HG03460 (cell line): ENCODE measurements around the gene HOXC9.

Experiments
- ATAC-seq: cut with Tn5 transposase; IDR thresholded peaks from one replicate; pipeline ENCODE4 v1.9.1; 2021; ENCODE audit not compliant: unreplicated experiment

HOXC9 gene

GRCh38 chr12:53986686-53987483 lies 13.1 kb upstream of the HOXC9 start:
- ATAC-seq = no peak

DNA sequence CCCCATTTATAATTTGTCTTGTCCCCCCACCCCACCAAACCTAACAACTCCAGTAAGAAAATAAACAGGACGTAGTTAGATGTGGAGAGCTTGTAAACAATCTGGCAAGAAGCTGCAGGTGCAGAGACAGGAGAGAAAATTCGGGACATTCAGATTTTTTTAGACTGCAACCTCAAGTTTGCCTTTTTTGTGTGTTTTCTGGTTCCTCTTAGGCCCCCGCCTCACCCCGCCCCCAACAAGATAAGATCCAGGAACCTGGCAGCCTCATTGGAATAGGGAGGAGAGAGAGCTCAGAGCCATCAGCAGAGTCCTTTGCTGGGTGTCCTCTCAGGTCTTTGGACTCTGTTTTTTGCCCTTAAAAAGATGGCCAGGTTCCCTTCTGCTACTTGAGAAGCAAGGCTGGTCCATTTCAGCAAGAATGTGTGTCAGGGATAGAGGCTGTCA lies 12.2 kb upstream of the HOXC9 start:
- ATAC-seq = no peak

DNA sequence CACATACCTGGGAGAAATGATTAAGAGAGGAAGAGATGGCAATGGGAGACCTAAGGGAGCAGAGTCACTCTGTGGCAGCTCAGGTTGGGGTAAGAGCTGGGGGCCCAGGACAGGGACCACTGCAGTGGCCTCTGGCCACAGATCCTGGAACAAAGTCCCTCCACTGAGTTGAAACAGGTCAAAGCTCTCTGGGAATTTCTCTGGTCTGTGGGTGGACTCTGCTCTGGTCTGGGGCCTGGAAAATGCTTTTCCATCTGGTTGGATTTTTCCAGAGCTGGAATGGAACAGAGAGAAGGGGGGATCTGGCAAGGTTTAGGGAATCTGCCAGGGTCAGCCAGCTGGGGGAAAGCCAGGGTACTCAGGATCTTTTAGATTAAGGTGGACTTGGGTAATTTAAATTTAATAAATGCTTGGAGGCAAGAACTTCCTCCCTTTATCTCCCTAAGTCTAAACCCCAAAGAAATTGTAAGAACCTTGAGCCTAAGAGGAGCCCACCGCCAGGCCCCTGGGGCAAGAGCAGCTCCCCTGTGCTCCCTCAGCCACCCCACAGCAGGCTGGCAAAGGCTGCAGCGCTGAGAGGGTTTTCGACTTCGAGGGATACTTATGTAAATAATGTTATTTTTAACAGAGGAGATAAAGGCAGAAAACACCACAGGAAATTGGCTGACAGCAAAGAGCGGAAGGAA lies 11.3 kb upstream of the HOXC9 start:
- no peak for ATAC-seq

GRCh38 chr12:53989227-53990113 lies 10.5 kb upstream of the HOXC9 start:
- ATAC-seq = no peak

DNA sequence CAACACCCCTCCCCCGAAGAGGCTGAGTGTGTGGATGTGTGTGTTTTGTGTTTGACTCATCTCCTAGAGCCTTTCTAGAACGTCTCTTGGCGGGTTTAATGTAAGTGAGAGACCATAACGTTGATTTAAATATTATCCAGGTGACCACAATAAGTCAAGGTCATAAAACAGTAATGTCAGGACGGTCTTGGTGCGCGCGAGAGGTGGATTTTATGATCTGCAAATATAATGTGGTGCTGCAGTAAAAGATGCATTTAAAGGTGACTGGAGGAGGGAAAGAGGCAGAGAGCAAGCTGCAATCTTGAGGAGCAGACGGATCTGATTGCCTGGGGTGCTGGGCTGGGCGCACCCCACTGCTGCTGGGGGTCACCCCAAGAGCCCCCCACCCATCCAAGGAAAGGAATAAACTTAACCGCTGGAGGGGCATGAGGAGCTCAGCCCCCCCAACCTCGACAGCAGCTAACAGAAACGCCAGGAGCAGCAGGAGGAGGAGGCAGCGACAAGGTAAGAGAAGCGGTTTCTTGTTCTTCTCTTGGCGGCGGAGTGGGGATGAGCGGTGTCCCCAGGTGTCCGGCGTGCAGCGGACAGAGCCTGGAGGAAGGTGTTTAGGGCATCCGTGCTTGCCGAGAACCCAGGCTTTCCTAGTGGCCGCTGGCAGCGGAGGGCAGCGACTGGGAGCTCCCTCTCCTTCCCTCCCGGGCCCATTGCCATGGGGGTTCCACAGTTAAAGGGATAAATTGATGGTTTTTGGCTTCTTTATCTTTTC lies 9.5 kb upstream of the HOXC9 start:
- no peak for ATAC-seq

DNA sequence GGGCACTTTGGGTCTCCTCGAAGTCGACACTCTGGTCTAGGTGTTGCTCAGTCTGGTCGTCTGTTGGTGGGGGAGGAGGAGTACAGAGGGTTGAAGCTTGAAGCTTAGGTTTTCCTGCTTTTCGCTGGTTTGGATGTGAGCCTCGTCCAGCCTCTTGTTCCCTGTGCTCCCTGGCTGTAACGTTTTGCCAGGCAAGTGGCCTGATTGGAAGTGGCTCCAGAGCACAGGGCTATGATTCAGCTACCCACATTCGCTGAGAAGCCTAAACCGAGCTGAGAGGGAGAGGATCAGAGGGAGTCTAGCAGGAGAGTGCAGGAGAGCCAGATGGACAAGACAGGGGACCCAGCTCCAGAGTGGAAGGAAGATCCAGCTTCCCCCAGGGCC lies 8.9 kb upstream of the HOXC9 start:
- ATAC-seq = no peak

GRCh38 chr12:53992377-53992889 lies 7.5 kb upstream of the HOXC9 start:
- no peak for ATAC-seq

- ATAC-seq = no peak
Observed at GRCh38 chr12:53993162-53994008, 6.6 kb upstream of the HOXC9 start.

- ATAC-seq = no peak
Observed at GRCh38 chr12:53994009-53994263, 6.0 kb upstream of the HOXC9 start.

DNA sequence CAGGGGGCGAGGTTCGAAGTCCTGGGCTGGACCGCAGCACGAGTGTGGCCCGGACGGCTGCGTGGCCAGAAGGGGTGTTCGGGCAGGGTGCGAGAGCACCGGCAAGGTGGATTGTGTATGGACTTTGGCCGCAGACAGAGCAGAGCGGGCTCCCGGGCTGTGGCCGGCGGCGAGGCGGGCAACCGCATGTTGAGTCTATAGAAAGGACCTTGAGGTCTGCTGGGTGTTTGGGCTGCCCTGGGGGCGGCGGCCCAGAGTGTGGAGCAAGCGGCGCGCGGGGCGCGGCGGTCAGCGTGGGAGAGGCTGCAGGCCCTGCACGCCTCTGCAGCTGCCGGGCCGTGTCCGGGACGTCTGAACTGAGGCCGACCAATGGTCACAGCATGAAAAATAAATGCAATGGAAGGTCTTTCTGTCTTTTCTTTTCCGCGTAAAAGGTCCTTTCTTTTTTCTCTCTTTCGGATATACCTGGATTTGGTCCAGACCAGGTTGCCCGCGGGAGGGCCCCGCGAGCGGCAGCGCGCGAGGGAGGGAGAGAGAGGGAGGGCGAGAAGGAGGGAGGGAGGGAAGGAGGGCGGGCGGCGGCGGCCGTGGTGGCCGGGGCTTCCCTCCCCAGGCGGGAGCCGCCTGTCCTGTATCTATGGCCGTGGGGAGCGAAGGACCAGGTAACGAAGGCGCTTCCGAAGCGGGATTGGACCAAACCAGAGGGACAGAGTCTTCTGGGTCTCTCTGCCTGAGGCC lies 5.5 kb upstream of the HOXC9 start:
- no peak for ATAC-seq

DNA sequence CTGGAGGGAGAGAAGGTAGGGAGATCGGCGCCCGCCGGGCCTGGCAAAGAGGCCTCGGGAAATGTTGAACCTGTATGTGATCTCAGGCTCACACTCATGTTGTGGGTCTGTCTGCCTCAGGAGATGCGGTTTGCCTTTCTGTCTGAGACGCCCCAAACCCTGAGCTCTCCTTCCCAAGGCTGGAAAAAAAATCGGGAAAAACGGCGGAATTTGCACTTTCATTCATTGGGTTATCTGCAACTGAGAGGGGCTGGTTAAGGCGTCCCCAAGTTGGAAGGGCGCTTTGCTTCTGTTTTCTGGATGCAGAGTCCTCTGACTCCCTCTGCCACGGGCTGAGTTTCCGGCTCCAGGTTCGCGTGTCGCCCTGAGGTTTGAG lies 5.0 kb upstream of the HOXC9 start:
- no peak for ATAC-seq

DNA sequence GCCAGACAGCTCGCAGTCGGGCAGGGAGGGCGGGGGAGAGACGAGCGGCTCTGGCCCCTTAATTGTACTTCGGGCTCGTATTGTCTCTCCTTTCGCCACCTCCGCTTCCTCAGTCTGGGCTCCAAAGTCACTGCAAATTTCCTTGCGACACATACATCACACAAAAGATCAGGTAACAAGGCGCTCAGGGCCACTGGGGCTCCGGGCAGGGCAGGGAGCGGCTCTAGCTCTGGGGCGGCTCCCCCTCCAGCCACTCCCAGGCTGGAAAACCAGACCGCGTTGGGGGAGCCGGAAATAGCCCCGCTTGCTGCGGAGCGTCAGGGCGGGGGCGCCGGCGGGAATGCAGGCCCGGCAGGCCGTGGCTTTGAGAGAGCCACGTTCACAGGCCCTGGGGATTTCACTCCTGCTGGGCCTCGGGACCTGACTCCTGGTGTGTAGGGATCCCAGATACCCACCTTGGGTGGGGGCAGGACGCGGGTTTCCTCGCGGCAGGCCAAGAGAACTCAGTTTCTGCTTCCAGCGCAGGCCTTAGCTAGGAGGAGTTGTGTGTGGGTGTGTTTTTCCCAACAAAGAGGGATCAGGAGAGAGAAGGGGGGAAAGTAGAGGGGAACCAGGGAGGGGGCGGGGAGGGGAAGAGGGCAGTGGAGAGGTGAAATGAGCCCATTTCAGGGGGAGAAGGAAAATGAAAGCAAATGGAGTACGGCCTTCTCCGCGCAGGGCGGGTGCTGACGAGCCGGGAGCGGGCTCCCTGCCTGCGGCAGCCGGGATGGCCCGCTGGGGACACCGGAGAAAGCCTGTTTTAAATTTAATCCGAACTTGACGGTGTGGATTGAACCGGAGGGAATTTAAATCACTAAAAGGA lies 4.4 kb upstream of the HOXC9 start:
- ATAC-seq = no peak

GRCh38 chr12:53996240-53997203 lies 3.4 kb upstream of the HOXC9 start:
- no peak for ATAC-seq

DNA sequence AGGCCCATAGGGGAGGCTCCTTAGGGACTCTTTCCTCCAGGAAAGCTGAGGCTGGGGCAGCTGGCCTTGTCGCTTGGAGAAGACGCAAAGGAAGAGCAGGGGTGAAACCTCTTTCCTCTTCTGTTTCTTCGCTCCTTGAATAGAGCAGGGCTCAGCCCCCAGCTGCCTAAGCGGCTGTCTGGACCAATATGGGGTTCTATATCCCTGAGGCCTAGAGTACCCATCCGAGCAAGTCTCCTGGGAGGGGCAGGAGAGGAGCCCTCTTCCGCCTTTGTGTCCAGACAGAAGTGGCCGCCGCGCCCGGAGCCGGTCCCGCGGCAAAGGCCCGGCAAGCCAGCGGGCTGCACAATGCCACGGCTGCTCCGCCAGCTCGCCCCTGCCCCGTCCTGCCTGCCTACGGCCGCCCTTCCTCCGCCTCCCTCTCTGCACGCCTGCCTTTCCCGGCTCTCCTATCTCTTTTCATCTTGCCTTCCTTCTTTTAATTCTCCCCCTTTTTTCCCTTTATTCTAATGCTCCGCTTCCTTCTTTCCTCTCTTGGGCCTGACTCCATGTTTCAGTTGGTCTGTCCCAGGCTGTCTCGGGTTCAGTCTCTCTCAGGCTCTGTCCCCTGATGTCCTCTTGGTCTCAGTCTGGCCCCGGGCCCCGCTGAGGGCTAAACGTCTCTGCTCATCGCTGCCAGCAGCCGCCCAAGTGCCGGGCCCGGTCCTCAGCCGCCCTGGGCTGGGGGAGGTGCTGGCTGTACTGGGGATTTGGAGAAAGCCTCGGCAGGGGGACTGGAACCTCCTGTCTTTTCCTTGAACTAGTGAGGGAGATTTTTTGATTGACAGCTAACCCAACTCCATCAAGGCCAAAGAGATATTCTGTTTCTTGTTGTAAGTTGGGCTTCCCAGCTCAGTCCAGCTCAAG lies 2.5 kb upstream of the HOXC9 start:
- no peak for ATAC-seq

- no peak for ATAC-seq
Observed at GRCh38 chr12:53998110-53998899, 1.7 kb upstream of the HOXC9 start.

GRCh38 chr12:53998900-53999236 lies 1.1 kb upstream of the HOXC9 start:
- ATAC-seq = no peak
